Spleen (tissue), 13 donors: ENCODE data around the gene PLEKHO1. TPM values are rescaled to one million over a fixed set of nuclear protein-coding genes. Genes with fewer than 3 reads are reported as not detected.

ENCODE experiments used
- DNase-seq: peaks from one replicate; pipeline ENCODE4 v3.0.0-alpha.2; 2020
- H3K27ac ChIP-seq, 8 donors: fragments of 200-600 bp; sonication (generic) in 7 of 8; 1 replicate in 4 of 8; 2 replicates in 4 of 8; pipeline versions ENCODE4 v1.5.0 to v1.8.0; 2016 to 2021; ENCODE audit warnings: inconsistent platforms in 4 of 8, mild to moderate bottlenecking in 4 of 8, moderate library complexity in 1 of 8
- H3K27me3 ChIP-seq, 7 donors: fragments of 200-600 bp; sonication (generic) in 6 of 7; replicated peaks in 1 of 7; 1 replicate in 4 of 7; 2 replicates in 3 of 7; pipeline versions ENCODE4 v1.5.0 to v1.8.0; 2016 to 2021; ENCODE audit warnings: inconsistent platforms in 3 of 7, mild to moderate bottlenecking in 1 of 7
- H3K36me3 ChIP-seq, 6 donors: fragments of 200-600 bp; sonication (generic) in 5 of 6; 1 replicate in 4 of 6; 2 replicates in 2 of 6; pipeline versions ENCODE4 v1.5.0 to v1.8.0; 2016 to 2021; ENCODE audit warnings: inconsistent platforms in 2 of 6
- H3K4me1 ChIP-seq, 6 donors: fragments of 200-600 bp; sonication (generic) in 5 of 6; 1 replicate in 3 of 6; 2 replicates in 3 of 6; pipeline versions ENCODE4 v1.5.0 to v1.8.0; 2016 to 2021; ENCODE audit warnings: inconsistent platforms in 3 of 6
- H3K4me3 ChIP-seq, 8 donors: fragments of 200-600 bp; sonication (generic) in 7 of 8; 1 replicate in 4 of 8; 2 replicates in 4 of 8; pipeline versions ENCODE4 v1.5.0 to v1.8.0; 2016 to 2021; ENCODE audit warnings: inconsistent platforms in 4 of 8, mild to moderate bottlenecking in 4 of 8, moderate library complexity in 2 of 8
- H3K9me3 ChIP-seq, 8 donors: fragments of 200-600 bp; sonication (generic) in 7 of 8; 1 replicate in 4 of 8; 2 replicates in 4 of 8; pipeline versions ENCODE4 v1.5.0 to v1.8.0; 2016 to 2021; ENCODE audit warnings: inconsistent platforms in 4 of 8
- POLR2A ChIP-seq, 3 donors: fragments of 450-650 bp; IDR thresholded peaks; one replicate each; pipeline ENCODE4 v1.5.1; 2017; ENCODE audit warnings: antibody characterized with exemption in 3 of 3, mild to moderate bottlenecking in 1 of 3
- POLR2AphosphoS5 ChIP-seq, 3 donors: sonication (generic); formaldehyde crosslinking; IDR thresholded peaks; one replicate each; pipeline ENCODE4 v1.5.1; 2017; ENCODE audit warnings: antibody characterized with exemption in 3 of 3
- WGBS, 5 donors: extraction: QIAGEN DNeasy Blood & Tissue Kit in 3 of 5; methylation state at CpG; one replicate each; pipeline versions ENCODE4 v1.1.5 to v1.1.7; 2013 to 2018; 5-methylcytosine and 5-hydroxymethylcytosine counted together
- intact Hi-C: fragments of 100-400 bp; cut with DNase I; formaldehyde crosslinking; loops from one replicate; pipeline ENCODE4 v1.15.0; 2023; ENCODE audit warnings: low total_unique reads
- long read RNA-seq, 2 donors: transcript quantifications; one replicate each; lab custom pipeline, GENCODE V29; 2026
- polyA plus RNA-seq, 3 donors: library from polyadenylated mRNA; stranded (reverse); fragments of 200-250 nt; gene quantifications; one replicate each; pipeline ENCODE4 v1.2.1, GENCODE V29; 2013
- total RNA-seq, 7 donors: library from RNA; depleted of rRNA in 3 of 7; stranded (reverse); fragments of >200 nt in 3 of 7; fragmentation: NEBNext Ultra II Directional in 4 of 7; extraction: Animal tissue kit (Norgen Biotek cat#: 25700) in 4 of 7; gene quantifications; one replicate each; pipeline versions ENCODE4 v1.1.0 to v1.2.1, GENCODE V29; 2016 to 2021
- TF ChIP-seq, protein P1 (sequence below), 11 experiments: fragments of 200-600 bp in 7 of 11; fragments of 450-650 bp in 4 of 11; sonication (generic) in 4 of 11; IDR thresholded peaks in 8 of 11; conservative IDR thresholded peaks in 3 of 11; 1 replicate in 7 of 11; 2 replicates in 4 of 11; pipeline versions ENCODE4 v1.4.0 to v1.8.0; 2016 to 2021; ENCODE audit warnings: antibody characterized with exemption in 11 of 11, inconsistent platforms in 4 of 11, mild to moderate bottlenecking in 1 of 11
- donor health status: healthy with polysubstance abuse.
- donor health status: DM: no; HTN: no; CAD: no; lungs with moderate emphysema.
- donor health status: DM: no; HTN: no; CAD: no.
- donor health status: Bipolar disorder and iron deficiency.
- donor health status: healthy.
- donor health status: DM: no; HTN: no; CAD: no.
- donor health status: DM: yes; HTN: yes; CAD: no.

PLEKHO1 gene, protein sequence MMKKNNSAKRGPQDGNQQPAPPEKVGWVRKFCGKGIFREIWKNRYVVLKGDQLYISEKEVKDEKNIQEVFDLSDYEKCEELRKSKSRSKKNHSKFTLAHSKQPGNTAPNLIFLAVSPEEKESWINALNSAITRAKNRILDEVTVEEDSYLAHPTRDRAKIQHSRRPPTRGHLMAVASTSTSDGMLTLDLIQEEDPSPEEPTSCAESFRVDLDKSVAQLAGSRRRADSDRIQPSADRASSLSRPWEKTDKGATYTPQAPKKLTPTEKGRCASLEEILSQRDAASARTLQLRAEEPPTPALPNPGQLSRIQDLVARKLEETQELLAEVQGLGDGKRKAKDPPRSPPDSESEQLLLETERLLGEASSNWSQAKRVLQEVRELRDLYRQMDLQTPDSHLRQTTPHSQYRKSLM
- total RNA-seq (100 to 1,000 TPM in 5 of 7 donors, 10 to 100 TPM in 2; 95.9 to 147 (median 121) TPM), polyA plus RNA-seq (100 to 1,000 TPM; 154 to 228 (median 166) TPM)
- long read RNA-seq, donor 1, transcript PLEKHO1-201 (6 exons, 2,050 nt), result major isoform, 23 of 43 reads
- long read RNA-seq, donor 1, transcript PLEKHO1-205 (5 exons, 1,025 nt), result minor isoform, 13 of 43 reads
- long read RNA-seq, donor 1, partial matches to known transcripts, result 5 of 43 reads
- long read RNA-seq, donor 1, other reads (novel, unspliced or antisense), result 0 of 43 reads
- long read RNA-seq, donor 2, transcript PLEKHO1-201 (6 exons, 2,050 nt), result major isoform, 19 of 93 reads
- long read RNA-seq, donor 2, partial matches to known transcripts, result 70 of 93 reads
- long read RNA-seq, donor 2, other reads (novel, unspliced or antisense), result 0 of 93 reads

- Histone ChIP-seq H3K4me3 (peak within 1 kb of the TSS; percentile 51 to 90 (median 76)), H3K27me3 (peaks cover 0 to 16% (median 0%) of the 10 kb centered on the region in 7 donors), H3K4me1 (peaks cover 35 to 77% (median 56%) of the 10 kb centered on the region in 6 donors), H3K36me3 (peaks cover 0 to 28% (median 16%) of the 10 kb centered on the region in 6 donors), H3K27ac (peak within 1 kb of the TSS; percentile 91 to 95 (median 93)), H3K9me3 (no peaks in the 10 kb centered on the region)
- DNase-seq, result peak; percentile 97
- WGBS, 5 donors, result 0 to 2% (median 1%) methylated on average over 50 to 89 of the region's 89 CpGs
- TF ChIP-seq POLR2AphosphoS5 (IDR thresholded peaks at IDR 0.05) (peak; percentile 86 to 90 (median 89)), POLR2A (IDR thresholded peaks at IDR 0.05) (peak in 2 of 3 donors; percentile 55 to 61)
- TF ChIP-seq, protein P1, sequence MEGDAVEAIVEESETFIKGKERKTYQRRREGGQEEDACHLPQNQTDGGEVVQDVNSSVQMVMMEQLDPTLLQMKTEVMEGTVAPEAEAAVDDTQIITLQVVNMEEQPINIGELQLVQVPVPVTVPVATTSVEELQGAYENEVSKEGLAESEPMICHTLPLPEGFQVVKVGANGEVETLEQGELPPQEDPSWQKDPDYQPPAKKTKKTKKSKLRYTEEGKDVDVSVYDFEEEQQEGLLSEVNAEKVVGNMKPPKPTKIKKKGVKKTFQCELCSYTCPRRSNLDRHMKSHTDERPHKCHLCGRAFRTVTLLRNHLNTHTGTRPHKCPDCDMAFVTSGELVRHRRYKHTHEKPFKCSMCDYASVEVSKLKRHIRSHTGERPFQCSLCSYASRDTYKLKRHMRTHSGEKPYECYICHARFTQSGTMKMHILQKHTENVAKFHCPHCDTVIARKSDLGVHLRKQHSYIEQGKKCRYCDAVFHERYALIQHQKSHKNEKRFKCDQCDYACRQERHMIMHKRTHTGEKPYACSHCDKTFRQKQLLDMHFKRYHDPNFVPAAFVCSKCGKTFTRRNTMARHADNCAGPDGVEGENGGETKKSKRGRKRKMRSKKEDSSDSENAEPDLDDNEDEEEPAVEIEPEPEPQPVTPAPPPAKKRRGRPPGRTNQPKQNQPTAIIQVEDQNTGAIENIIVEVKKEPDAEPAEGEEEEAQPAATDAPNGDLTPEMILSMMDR (IDR thresholded peaks at IDR 0.05 in 8 of 11, conservative IDR thresholded peaks at IDR 0.05 in 3 of 11), result no peak
- intact Hi-C loops, result no loop called here
Measured at GRCh38 chr1:150149271-150150132, at the start of gene PLEKHO1. Gene PLEKHO1, plus strand, starts transcription at chr1:150149916. Its CDS starts 342 bp downstream, at chr1:150150258.

DNA sequence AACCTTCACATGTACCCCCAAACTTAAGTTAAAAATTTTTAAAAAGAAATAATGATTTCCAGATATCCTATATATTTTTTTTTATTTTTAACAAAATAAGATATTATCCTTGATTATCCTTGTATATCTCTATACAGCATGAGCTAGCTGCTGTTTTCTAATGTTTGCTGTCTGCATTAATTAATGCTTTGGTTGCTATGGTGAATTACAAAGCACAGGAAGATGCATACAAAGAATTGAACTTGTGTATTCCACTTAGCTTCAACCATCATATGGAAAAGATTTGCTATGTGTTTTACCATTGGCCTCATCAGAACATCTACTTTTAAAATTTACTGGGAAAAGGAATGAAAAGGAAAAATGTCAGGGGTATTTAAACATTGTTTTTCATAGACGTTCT lies 46.7 kb upstream of the PLEKHO1 start:
- no peaks in the 10 kb centered on the region for H3K27me3 ChIP-seq
- no peak for TF ChIP-seq POLR2A (IDR thresholded peaks at IDR 0.05)
- TF ChIP-seq, protein P1 (IDR thresholded peaks at IDR 0.05 in 8 of 11, conservative IDR thresholded peaks at IDR 0.05 in 3 of 11), result no peak
- no peak for TF ChIP-seq POLR2AphosphoS5 (IDR thresholded peaks at IDR 0.05)
- DNase-seq, result no peak
- H3K36me3 ChIP-seq, result peaks cover 0 to 37% (median 0%) of the 10 kb centered on the region in 6 donors
- H3K27ac ChIP-seq, result no peak overlapping the region
- WGBS, 5 donors, result 75 to 85% (median 79%) methylated on average over 1 of the region's 1 CpG
- intact Hi-C loops, result no loop called here
- H3K9me3 ChIP-seq, result no peaks in the 10 kb centered on the region
- H3K4me3 ChIP-seq, result no peak overlapping the region
- H3K4me1 ChIP-seq, result peaks cover 0 to 12% (median 0%) of the 10 kb centered on the region in 6 donors

DNA sequence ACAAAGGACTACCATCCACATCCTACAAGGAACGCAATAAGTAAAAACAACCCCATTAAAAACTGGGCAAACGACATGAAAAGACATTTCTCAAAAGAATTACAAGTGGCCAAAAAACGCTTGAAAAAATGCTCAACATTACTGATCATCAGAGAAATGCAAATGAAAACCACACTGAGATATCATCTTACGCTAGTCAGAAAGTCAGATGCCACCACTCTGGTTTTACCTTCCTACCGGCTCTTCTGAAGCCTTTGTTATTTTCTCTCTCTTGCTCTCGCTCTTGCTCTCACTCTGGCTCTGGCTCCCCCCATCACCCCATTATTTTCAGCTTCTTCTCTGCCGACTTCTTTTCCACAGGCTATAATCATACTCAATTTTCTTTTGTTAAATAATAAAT lies 43.4 kb upstream of the PLEKHO1 start:
- H3K27me3 ChIP-seq, result no peaks in the 10 kb centered on the region
- intact Hi-C loops, result no loop called here
- H3K9me3 ChIP-seq, result no peaks in the 10 kb centered on the region
- peaks cover 0 to 7% (median 0%) of the 10 kb centered on the region in 6 donors for H3K36me3 ChIP-seq
- no peak for TF ChIP-seq POLR2A (IDR thresholded peaks at IDR 0.05)
- TF ChIP-seq, protein P1 (IDR thresholded peaks at IDR 0.05 in 8 of 11, conservative IDR thresholded peaks at IDR 0.05 in 3 of 11), result no peak
- no peak for TF ChIP-seq POLR2AphosphoS5 (IDR thresholded peaks at IDR 0.05)
- H3K27ac ChIP-seq, result peak overlapping the region in 6 of 8 donors; percentile 8 to 55 (median 34)
- no peak for DNase-seq
- no peak overlapping the region for H3K4me3 ChIP-seq
- WGBS, 5 donors, result 72 to 84% (median 81%) methylated on average over 7 of the region's 7 CpGs
- peaks cover 7 to 33% (median 22%) of the 10 kb centered on the region in 6 donors for H3K4me1 ChIP-seq
